ENCODE measurements around the gene CALHM6. TPM values are rescaled to one million over a fixed set of nuclear protein-coding genes. Genes with fewer than 3 reads are reported as not detected.

The CALHM6 gene
- total and polyA plus RNA-seq, 2 experiments from 2014 or later = 4.9 TPM; not detected in 1

- DNase-seq (ENCODE audit: low read depth in 1 of 2, low spot score in 1 of 2) = no peak
- H3K9me3 ChIP-seq (ENCODE audit: low read depth) = no peaks in the 10 kb centered on the region
- TF ChIP-seq CTCF (IDR thresholded peaks at IDR 0.05; ENCODE audit: low read depth, low read length) = no peak
- H3K27me3 ChIP-seq = no peaks in the 10 kb centered on the region
- peaks cover 20% of the 10 kb centered on the region for H3K36me3 ChIP-seq
- H3K4me3 ChIP-seq = no peak overlapping the region
- H3K4me1 ChIP-seq (ENCODE audit: low read depth) = no peaks in the 10 kb centered on the region
- H3K27ac ChIP-seq = no peak overlapping the region
Observed at GRCh38 chr6:116431964-116432595, 29.1 kb upstream of the CALHM6 start.

- no peaks in the 10 kb centered on the region for H3K4me1 ChIP-seq (ENCODE audit: low read depth)
- no peaks in the 10 kb centered on the region for H3K9me3 ChIP-seq (ENCODE audit: low read depth)
- peaks cover 14% of the 10 kb centered on the region for H3K36me3 ChIP-seq
- TF ChIP-seq CTCF (IDR thresholded peaks at IDR 0.05; ENCODE audit: low read depth, low read length) = no peak
- no peak overlapping the region for H3K4me3 ChIP-seq
- no peak overlapping the region for H3K27ac ChIP-seq
- DNase-seq (ENCODE audit: low read depth in 1 of 2, low spot score in 1 of 2) = no peak
- H3K27me3 ChIP-seq = no peaks in the 10 kb centered on the region
Observed at GRCh38 chr6:116433206-116433712, 27.9 kb upstream of the CALHM6 start.

- no peaks in the 10 kb centered on the region for H3K9me3 ChIP-seq (ENCODE audit: low read depth)
- no peak for TF ChIP-seq CTCF (IDR thresholded peaks at IDR 0.05; ENCODE audit: low read depth, low read length)
- H3K4me3 ChIP-seq = no peak overlapping the region
- H3K36me3 ChIP-seq = peaks cover 14% of the 10 kb centered on the region
- H3K27ac ChIP-seq = no peak overlapping the region
- no peaks in the 10 kb centered on the region for H3K27me3 ChIP-seq
- DNase-seq (ENCODE audit: low read depth in 1 of 2, low spot score in 1 of 2) = no peak
- no peaks in the 10 kb centered on the region for H3K4me1 ChIP-seq (ENCODE audit: low read depth)
Observed at GRCh38 chr6:116434056-116434725, 27.0 kb upstream of the CALHM6 start.

- Histone ChIP-seq H3K36me3 (peaks cover 5% of the 10 kb centered on the region), H3K27me3 (no peaks in the 10 kb centered on the region), H3K4me1 (ENCODE audit: low read depth) (no peaks in the 10 kb centered on the region), H3K4me3 (no peak overlapping the region), H3K9me3 (ENCODE audit: low read depth) (no peaks in the 10 kb centered on the region), H3K27ac (no peak overlapping the region)
- no peak for TF ChIP-seq CTCF (IDR thresholded peaks at IDR 0.05; ENCODE audit: low read depth, low read length)
- no peak for DNase-seq (ENCODE audit: low read depth in 1 of 2, low spot score in 1 of 2)
Observed at GRCh38 chr6:116436586-116436985, 24.6 kb upstream of the CALHM6 start.

- DNase-seq (ENCODE audit: low read depth in 1 of 2, low spot score in 1 of 2) = no peak
- H3K4me1 ChIP-seq (ENCODE audit: low read depth) = no peaks in the 10 kb centered on the region
- no peak for TF ChIP-seq CTCF (IDR thresholded peaks at IDR 0.05; ENCODE audit: low read depth, low read length)
- H3K27me3 ChIP-seq = no peaks in the 10 kb centered on the region
- H3K9me3 ChIP-seq (ENCODE audit: low read depth) = no peaks in the 10 kb centered on the region
- no peak overlapping the region for H3K4me3 ChIP-seq
- H3K27ac ChIP-seq = no peak overlapping the region
- no peaks in the 10 kb centered on the region for H3K36me3 ChIP-seq
Observed at GRCh38 chr6:116437656-116438055, 23.5 kb upstream of the CALHM6 start.

All from cardiac muscle cell (in vitro differentiated cells and primary cell).